GM12874 (cell line): ENCODE results near the gene CPE.

ENCODE experiments used
- TF ChIP-seq, protein P1 (sequence below): IDR thresholded peaks from 2 replicates; pipeline ENCODE4 v1.5.1; 2011; ENCODE audit warnings: low read depth, mild to moderate bottlenecking, control low read depth, low read length, moderate library complexity; ENCODE audit not compliant: insufficient read depth

CPE gene

DNA sequence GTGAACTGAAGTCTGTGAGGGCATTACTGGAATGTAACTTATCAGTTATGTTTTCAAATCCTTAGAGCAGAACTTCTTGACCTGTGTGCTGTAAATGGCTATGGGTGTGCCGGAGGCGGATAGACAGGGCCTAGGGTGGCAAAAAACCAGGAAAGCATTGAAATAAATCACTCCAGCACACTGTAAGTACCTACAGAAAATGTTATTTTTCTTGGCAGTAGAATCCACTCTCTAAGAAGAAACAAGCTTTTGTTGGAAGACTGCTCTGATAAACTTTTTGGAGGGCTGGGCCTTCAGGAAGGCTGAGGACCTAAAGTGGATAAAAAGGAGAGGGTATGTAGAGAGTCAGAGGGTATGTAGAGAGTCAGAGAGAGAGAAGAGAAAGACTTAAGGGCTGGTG is 14.9 kb downstream of the CPE start:
- TF ChIP-seq, protein P1, sequence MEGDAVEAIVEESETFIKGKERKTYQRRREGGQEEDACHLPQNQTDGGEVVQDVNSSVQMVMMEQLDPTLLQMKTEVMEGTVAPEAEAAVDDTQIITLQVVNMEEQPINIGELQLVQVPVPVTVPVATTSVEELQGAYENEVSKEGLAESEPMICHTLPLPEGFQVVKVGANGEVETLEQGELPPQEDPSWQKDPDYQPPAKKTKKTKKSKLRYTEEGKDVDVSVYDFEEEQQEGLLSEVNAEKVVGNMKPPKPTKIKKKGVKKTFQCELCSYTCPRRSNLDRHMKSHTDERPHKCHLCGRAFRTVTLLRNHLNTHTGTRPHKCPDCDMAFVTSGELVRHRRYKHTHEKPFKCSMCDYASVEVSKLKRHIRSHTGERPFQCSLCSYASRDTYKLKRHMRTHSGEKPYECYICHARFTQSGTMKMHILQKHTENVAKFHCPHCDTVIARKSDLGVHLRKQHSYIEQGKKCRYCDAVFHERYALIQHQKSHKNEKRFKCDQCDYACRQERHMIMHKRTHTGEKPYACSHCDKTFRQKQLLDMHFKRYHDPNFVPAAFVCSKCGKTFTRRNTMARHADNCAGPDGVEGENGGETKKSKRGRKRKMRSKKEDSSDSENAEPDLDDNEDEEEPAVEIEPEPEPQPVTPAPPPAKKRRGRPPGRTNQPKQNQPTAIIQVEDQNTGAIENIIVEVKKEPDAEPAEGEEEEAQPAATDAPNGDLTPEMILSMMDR: no peak

- TF ChIP-seq, protein P1: no peak
Observed at GRCh38 chr4:165394275-165394674, 15.5 kb downstream of the CPE start.

DNA sequence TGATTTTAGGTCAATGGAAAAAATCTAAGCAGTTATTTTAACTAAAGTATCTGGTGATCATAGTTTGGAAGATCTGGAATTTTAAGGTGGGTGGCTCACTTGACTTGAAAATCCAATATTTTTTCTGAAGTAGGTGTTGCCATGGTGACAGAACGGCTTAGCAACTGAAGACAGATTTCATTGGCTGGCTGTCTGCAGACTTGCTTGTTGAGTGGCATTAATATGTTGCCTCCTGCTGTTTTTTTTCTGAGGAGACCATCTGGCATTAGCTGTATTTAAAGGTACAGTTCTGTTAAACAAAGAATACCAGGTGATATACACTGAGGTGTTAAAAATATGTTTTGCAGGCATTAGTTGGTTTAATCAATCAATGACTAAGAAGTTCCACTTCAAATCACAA is 19.8 kb downstream of the CPE start:
- TF ChIP-seq, protein P1: no peak

GRCh38 chr4:165402375-165402774 is 23.6 kb downstream of the CPE start:
- TF ChIP-seq, protein P1: no peak

DNA sequence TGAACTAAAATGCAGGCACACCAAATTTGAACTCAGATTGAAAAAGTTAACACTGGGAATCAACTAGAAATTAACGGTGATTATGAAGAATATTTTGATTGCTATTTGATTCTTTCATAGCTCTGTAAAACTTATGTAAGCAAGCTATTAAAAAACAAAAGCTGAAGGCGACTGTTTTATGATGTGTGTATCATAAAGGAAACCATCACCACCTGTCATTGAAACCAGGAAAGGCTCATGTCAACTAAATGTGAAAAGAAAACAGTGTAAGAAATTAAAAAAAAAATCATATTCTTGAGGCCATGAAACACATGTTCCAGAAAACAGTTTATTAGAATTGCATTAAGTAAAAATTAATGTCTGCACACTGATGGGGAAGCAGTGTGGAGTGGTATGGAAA is 24.2 kb downstream of the CPE start:
- TF ChIP-seq, protein P1: no peak

GRCh38 chr4:165403637-165404036 is 24.8 kb downstream of the CPE start:
- TF ChIP-seq, protein P1: no peak

DNA sequence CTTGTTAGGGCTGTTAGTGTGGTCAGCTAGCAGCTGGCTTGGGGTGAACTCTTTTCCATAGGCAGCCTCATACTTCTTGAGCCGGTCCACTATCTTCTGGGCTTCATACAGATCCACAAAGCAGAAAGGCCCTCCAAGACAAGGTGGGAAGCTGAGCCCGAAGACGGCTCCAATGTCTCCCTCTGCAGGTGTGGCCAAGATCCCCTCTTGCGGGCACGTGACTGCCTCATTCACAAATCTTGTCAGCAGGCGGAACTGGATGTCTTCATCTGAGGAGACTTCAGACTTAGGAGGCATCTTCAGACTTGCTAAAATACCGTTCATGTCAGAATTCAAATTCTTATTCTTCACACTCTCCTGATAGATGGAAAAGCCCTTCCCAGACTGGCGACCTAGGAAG is 25.3 kb downstream of the CPE start:
- TF ChIP-seq, protein P1: no peak

- TF ChIP-seq, protein P1: no peak
Observed at GRCh38 chr4:165404696-165405095, 25.9 kb downstream of the CPE start.
